HUDEP-2 (cell line): ENCODE data around the gene EXOSC6.
"Not testable (repeated sequence)": the region's sequence is repeated elsewhere in the genome, so short reads cannot be mapped to it uniquely, and the experiment has no call there.

Experiments
- DNase-seq, 76 experiments: peaks; one replicate each; lab custom pipeline; 2025; ENCODE audit not compliant: unreplicated experiment in 76 of 76; lab: John Stamatoyannopoulos, UW

Gene EXOSC6

GRCh38 chr16:70251629-70252354 is at the start of gene EXOSC6:
EXOSC6 (minus strand) TSS chr16:70251940; CDS start chr16:70251900, 40 bp downstream.
- DNase-seq: peak in 75 of 76 experiments; percentile 45 to 93 (median 87)

- DNase-seq: no peak
Observed at GRCh38 chr16:70301121-70301520, 49.4 kb upstream of the EXOSC6 start.

GRCh38 chr16:70298988-70299938 is 47.5 kb upstream of the EXOSC6 start, which contains the start of gene DDX19B:
DDX19B (plus strand) TSS chr16:70299186; CDS start chr16:70299298, 112 bp downstream.
- DNase-seq: peak in 57 of 76 experiments; percentile 1 to 71 (median 38)

- no peak for DNase-seq
Observed at GRCh38 chr16:70295634-70296033, 43.9 kb upstream of the EXOSC6 start.

- no peak for DNase-seq
Observed at GRCh38 chr16:70294385-70295025, 42.8 kb upstream of the EXOSC6 start.

- not testable (repeated sequence) for DNase-seq
Observed at GRCh38 chr16:70292148-70292547, 40.4 kb upstream of the EXOSC6 start.

GRCh38 chr16:70290949-70291519 is 39.3 kb upstream of the EXOSC6 start:
- DNase-seq: no peak

GRCh38 chr16:70289229-70290094 is 37.7 kb upstream of the EXOSC6 start, which contains the start of gene AARS1:
AARS1 (minus strand) TSS chr16:70289506; CDS start chr16:70282763, 6,743 bp downstream.
- peak in 75 of 76 experiments; percentile 60 to 100 (median 96) for DNase-seq

- not testable (repeated sequence) for DNase-seq
Observed at GRCh38 chr16:70287304-70287971, 35.7 kb upstream of the EXOSC6 start.

GRCh38 chr16:70276392-70276791 is 24.7 kb upstream of the EXOSC6 start:
- no peak for DNase-seq

- DNase-seq: no peak
Observed at GRCh38 chr16:70271696-70272095, 20.0 kb upstream of the EXOSC6 start.

- DNase-seq: no peak
Observed at GRCh38 chr16:70270176-70270575, 18.4 kb upstream of the EXOSC6 start.

- DNase-seq: no peak
Observed at GRCh38 chr16:70269471-70269870, 17.7 kb upstream of the EXOSC6 start.

GRCh38 chr16:70267922-70268321 is 16.2 kb upstream of the EXOSC6 start:
- not testable (repeated sequence) for DNase-seq

GRCh38 chr16:70267516-70267915 is 15.8 kb upstream of the EXOSC6 start:
- DNase-seq: peak in 18 of 76 experiments; percentile 3 to 42 (median 17)

- DNase-seq: not testable (repeated sequence)
Observed at GRCh38 chr16:70259903-70260302, 8.2 kb upstream of the EXOSC6 start.

GRCh38 chr16:70258946-70259345 is 7.2 kb upstream of the EXOSC6 start:
- no peak for DNase-seq

- DNase-seq: no peak
Observed at GRCh38 chr16:70258065-70258464, 6.3 kb upstream of the EXOSC6 start.

GRCh38 chr16:70257391-70257790 is 5.7 kb upstream of the EXOSC6 start:
- DNase-seq: no peak
